SU-DHL-6 (cell line): ENCODE data around the gene ZNF324.

Experiments
- EZH2phosphoT487 ChIP-seq: fragments of 200-600 bp; sonication (generic), shearing (Covaris generic); conservative IDR thresholded peaks from 2 replicates; pipeline ENCODE4 v1.6.1; 2018; ENCODE audit warnings: mild to moderate bottlenecking, antibody characterized with exemption, low read length, moderate library complexity, mixed read lengths
- TF ChIP-seq, protein P1 (sequence below): fragments of 200-600 bp; sonication (generic); IDR thresholded peaks from one replicate; pipeline ENCODE4 v1.5.1; 2017; ENCODE audit warnings: antibody characterized with exemption, mild to moderate bottlenecking, low read length, moderate library complexity; ENCODE audit not compliant: insufficient read depth, poor library complexity, severe bottlenecking

DNA sequence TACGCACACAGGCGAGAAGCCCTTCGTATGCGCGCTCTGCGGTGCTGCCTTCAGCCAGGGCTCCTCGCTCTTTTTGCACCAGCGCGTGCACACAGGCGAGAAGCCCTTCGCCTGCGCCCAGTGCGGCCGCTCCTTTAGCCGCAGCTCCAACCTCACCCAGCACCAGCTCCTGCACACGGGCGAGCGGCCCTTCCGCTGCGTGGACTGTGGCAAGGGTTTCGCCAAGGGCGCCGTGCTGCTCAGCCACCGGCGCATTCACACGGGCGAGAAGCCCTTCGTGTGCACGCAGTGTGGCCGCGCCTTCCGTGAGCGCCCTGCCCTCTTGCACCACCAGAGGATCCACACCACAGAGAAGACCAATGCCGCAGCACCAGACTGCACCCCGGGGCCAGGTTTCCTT lies 10.8 kb upstream of the ZNF324 start:
- TF ChIP-seq, protein P1, sequence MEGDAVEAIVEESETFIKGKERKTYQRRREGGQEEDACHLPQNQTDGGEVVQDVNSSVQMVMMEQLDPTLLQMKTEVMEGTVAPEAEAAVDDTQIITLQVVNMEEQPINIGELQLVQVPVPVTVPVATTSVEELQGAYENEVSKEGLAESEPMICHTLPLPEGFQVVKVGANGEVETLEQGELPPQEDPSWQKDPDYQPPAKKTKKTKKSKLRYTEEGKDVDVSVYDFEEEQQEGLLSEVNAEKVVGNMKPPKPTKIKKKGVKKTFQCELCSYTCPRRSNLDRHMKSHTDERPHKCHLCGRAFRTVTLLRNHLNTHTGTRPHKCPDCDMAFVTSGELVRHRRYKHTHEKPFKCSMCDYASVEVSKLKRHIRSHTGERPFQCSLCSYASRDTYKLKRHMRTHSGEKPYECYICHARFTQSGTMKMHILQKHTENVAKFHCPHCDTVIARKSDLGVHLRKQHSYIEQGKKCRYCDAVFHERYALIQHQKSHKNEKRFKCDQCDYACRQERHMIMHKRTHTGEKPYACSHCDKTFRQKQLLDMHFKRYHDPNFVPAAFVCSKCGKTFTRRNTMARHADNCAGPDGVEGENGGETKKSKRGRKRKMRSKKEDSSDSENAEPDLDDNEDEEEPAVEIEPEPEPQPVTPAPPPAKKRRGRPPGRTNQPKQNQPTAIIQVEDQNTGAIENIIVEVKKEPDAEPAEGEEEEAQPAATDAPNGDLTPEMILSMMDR: no peak
- no peak for TF ChIP-seq EZH2phosphoT487
